H1 (cell line): Measurements from ENCODE around the gene PKMYT1. TPM values are rescaled to one million over a fixed set of nuclear protein-coding genes. Genes with fewer than 3 reads are reported as not detected.

Experiments
- CTCF ChIA-PET: fragments of 300-600 bp; sonication (Branson Sonifier 250); formaldehyde crosslinking; loops from one replicate; lab custom pipeline; 2021; ENCODE audit not compliant: partially characterized antibody; lab: Charles Lee
- POLR2A ChIA-PET: fragments of 300-600 bp; sonication (Branson Sonifier 250); formaldehyde crosslinking; loops from one replicate; lab custom pipeline; 2021; ENCODE audit warnings: inconsistent platforms; ENCODE audit not compliant: partially characterized antibody; lab: Charles Lee
- DNase-seq, 2 experiments: peaks; one replicate each; pipeline versions ENCODE4 v3.0.0 to v3.0.0-alpha.2; 2010 to 2022; ENCODE audit warnings: low spot score in 2 of 2, low read depth in 1 of 2, mixed read lengths in 1 of 2
- FAIRE-seq: peaks from 2 replicates; lab custom pipeline; 2011; peaks lifted over from hg19 to GRCh38; lab: Jason Lieb, UNC
- H2AFZ ChIP-seq: 2 replicates; pipeline ENCODE4 v1.8.1; 2012; ENCODE audit warnings: low read length, inconsistent platforms
- H2AK5ac ChIP-seq: 2 replicates; pipeline ENCODE4 v1.6.1; 2013; ENCODE audit warnings: low read depth, low read length
- H2BK120ac ChIP-seq: replicated peaks from 2 replicates; pipeline ENCODE3; 2013; ENCODE audit warnings: low read depth, low read length, inconsistent platforms
- H2BK12ac ChIP-seq: 2 replicates; pipeline ENCODE4 v1.6.1; 2013; ENCODE audit warnings: low read depth, low read length
- H2BK15ac ChIP-seq: 2 replicates; pipeline ENCODE4 v1.6.1; 2013; ENCODE audit warnings: low read length
- H2BK20ac ChIP-seq: 2 replicates; pipeline ENCODE4 v1.6.1; 2013; ENCODE audit warnings: low read length
- H2BK5ac ChIP-seq: 2 replicates; pipeline ENCODE4 v1.6.1; 2013; ENCODE audit warnings: low read depth, low read length
- H3K14ac ChIP-seq: 2 replicates; pipeline ENCODE4 v1.6.1; 2013; ENCODE audit warnings: inconsistent platforms; ENCODE audit not compliant: insufficient read length
- H3K18ac ChIP-seq: 2 replicates; pipeline ENCODE4 v1.6.1; 2013; ENCODE audit warnings: low read length; ENCODE audit errors: extremely low read depth
- H3K23ac ChIP-seq: 2 replicates; pipeline ENCODE4 v1.6.1; 2013; ENCODE audit warnings: inconsistent platforms; ENCODE audit not compliant: insufficient read length
- H3K23me2 ChIP-seq: 2 replicates; pipeline ENCODE4 v1.6.1; 2013; ENCODE audit warnings: low read depth, low read length
- H3K27ac ChIP-seq: 2 replicates; pipeline ENCODE4 v1.6.1; 2011; ENCODE audit warnings: low read depth, low read length, inconsistent platforms
- H3K27me3 ChIP-seq, 4 experiments: replicated peaks in 1 of 4; 1 replicate in 1 of 4; 2 replicates in 3 of 4; pipeline versions ENCODE4 v1.6.1 to v1.8.1; 2011 to 2013; ENCODE audit warnings: low read length in 3 of 4, mild to moderate bottlenecking in 3 of 4, inconsistent platforms in 2 of 4, mixed read lengths in 2 of 4, moderate library complexity in 1 of 4; ENCODE audit not compliant: control insufficient read depth in 3 of 4, insufficient read depth in 3 of 4; ENCODE audit errors: extremely low read depth in 1 of 4
- H3K36me3 ChIP-seq, 4 experiments: 2 replicates each; pipeline versions ENCODE4 v1.6.1 to v1.8.1; 2011 to 2013; ENCODE audit warnings: mild to moderate bottlenecking in 4 of 4, low read length in 3 of 4, moderate library complexity in 2 of 4, control low read depth in 1 of 4, inconsistent platforms in 1 of 4; ENCODE audit not compliant: insufficient read depth in 4 of 4, control insufficient read depth in 2 of 4
- H3K4ac ChIP-seq: replicated peaks from 2 replicates; pipeline ENCODE3; 2013; ENCODE audit warnings: low read length, low read depth, mixed read lengths, inconsistent platforms; ENCODE audit not compliant: insufficient read length
- H3K4me1 ChIP-seq, 4 experiments: replicated peaks in 1 of 4; 1 replicate in 1 of 4; 2 replicates in 3 of 4; pipeline versions ENCODE4 v1.6.1 to v1.8.1; 2011 to 2013; ENCODE audit warnings: low read length in 3 of 4, inconsistent platforms in 2 of 4, mixed read lengths in 1 of 4; ENCODE audit not compliant: insufficient read depth in 4 of 4, control insufficient read depth in 3 of 4
- H3K4me2 ChIP-seq, 2 experiments: 2 replicates each; pipeline versions ENCODE4 v1.6.1 to v1.8.1; 2011 to 2013; ENCODE audit warnings: low read depth in 2 of 2, low read length in 2 of 2, control low read depth in 1 of 2, inconsistent platforms in 1 of 2, mild to moderate bottlenecking in 1 of 2; ENCODE audit not compliant: insufficient read depth in 1 of 2
- H3K4me3 ChIP-seq, 4 experiments: fragments of 200-600, 300-600 bp in 1 of 4; sonication (generic), shearing (Covaris generic), sonication (Bioruptor Twin) in 1 of 4; 2 replicates each; pipeline versions ENCODE4 v1.5.1 to v1.8.1; 2011 to 2016; ENCODE audit warnings: low read length in 4 of 4, low read depth in 3 of 4, control low read depth in 2 of 4, inconsistent platforms in 2 of 4, mild to moderate bottlenecking in 2 of 4, mixed read lengths in 1 of 4, moderate library complexity in 1 of 4; ENCODE audit not compliant: insufficient read depth in 2 of 4; ENCODE audit errors: extremely low read depth in 1 of 4
- H3K56ac ChIP-seq: replicated peaks from 2 replicates; pipeline ENCODE3; 2013; ENCODE audit warnings: low read depth, mild to moderate bottlenecking, mixed read lengths, low read length, inconsistent platforms; ENCODE audit not compliant: insufficient read length
- H3K79me1 ChIP-seq: 2 replicates; pipeline ENCODE4 v1.6.1; 2013; ENCODE audit warnings: low read depth, low read length, control low read depth
- H3K79me2 ChIP-seq, 2 experiments: 2 replicates each; pipeline versions ENCODE4 v1.6.1 to v1.8.1; 2012 to 2013; ENCODE audit warnings: low read length in 2 of 2, mild to moderate bottlenecking in 2 of 2, inconsistent platforms in 1 of 2; ENCODE audit not compliant: insufficient read depth in 2 of 2, control insufficient read depth in 1 of 2
- H3K9ac ChIP-seq, 4 experiments: replicated peaks in 1 of 4; 1 replicate in 1 of 4; 2 replicates in 3 of 4; pipeline versions ENCODE4 v1.6.1 to v1.8.1; 2011 to 2013; ENCODE audit warnings: low read depth in 3 of 4, low read length in 3 of 4, control low read depth in 2 of 4, mild to moderate bottlenecking in 2 of 4, moderate library complexity in 2 of 4, inconsistent platforms in 1 of 4; ENCODE audit errors: extremely low read depth in 1 of 4
- H3K9me3 ChIP-seq, 2 experiments: 2 replicates each; pipeline versions ENCODE4 v1.6.1 to v1.8.1; 2012 to 2013; ENCODE audit warnings: mild to moderate bottlenecking in 2 of 2, moderate library complexity in 2 of 2, control low read depth in 1 of 2, inconsistent platforms in 1 of 2, low read depth in 1 of 2, low read length in 1 of 2, mixed read lengths in 1 of 2; ENCODE audit not compliant: insufficient read depth in 2 of 2
- H4K20me1 ChIP-seq, 2 experiments: replicated peaks in 1 of 2; 2 replicates each; pipeline versions ENCODE3 to v1.8.1; 2011 to 2013; ENCODE audit warnings: inconsistent platforms in 2 of 2, low read length in 2 of 2, mild to moderate bottlenecking in 1 of 2; ENCODE audit not compliant: insufficient read depth in 2 of 2, control insufficient read depth in 1 of 2
- H4K5ac ChIP-seq: 2 replicates; pipeline ENCODE4 v1.6.1; 2013; ENCODE audit warnings: low read length, low read depth, mixed read lengths, inconsistent platforms; ENCODE audit not compliant: insufficient read length
- H4K8ac ChIP-seq: 2 replicates; pipeline ENCODE4 v1.8.0; 2013; ENCODE audit warnings: mild to moderate bottlenecking, moderate library complexity, low read length, inconsistent platforms; ENCODE audit not compliant: insufficient read depth; ENCODE audit errors: extremely low read depth
- H4K91ac ChIP-seq: replicated peaks from 2 replicates; pipeline ENCODE3; 2013; ENCODE audit warnings: low read length, mixed read lengths, inconsistent platforms; ENCODE audit not compliant: insufficient read length
- GABPA ChIP-seq: IDR thresholded peaks from 2 replicates; pipeline ENCODE4 v1.6.1; 2011; ENCODE audit warnings: mild to moderate bottlenecking, low read length, moderate library complexity, borderline replicate concordance; ENCODE audit not compliant: insufficient read depth
- HDAC2 ChIP-seq, 2 experiments: fragments of 300-600 bp in 1 of 2; sonication (generic) in 1 of 2; IDR thresholded peaks; 2 replicates each; pipeline ENCODE4 v1.6.1; 2011 to 2012; ENCODE audit warnings: low read depth in 2 of 2, low read length in 2 of 2, mild to moderate bottlenecking in 2 of 2, moderate library complexity in 2 of 2, borderline replicate concordance in 1 of 2, inconsistent platforms in 1 of 2
- KDM1A ChIP-seq: fragments of 200-600, 300-600 bp; sonication (generic); IDR thresholded peaks from 2 replicates; pipeline ENCODE4 v1.7.1; 2016; ENCODE audit warnings: mild to moderate bottlenecking, low read length, borderline replicate concordance
- SIN3A ChIP-seq, 2 experiments: IDR thresholded peaks in 1 of 2; conservative IDR thresholded peaks in 1 of 2; 2 replicates each; pipeline ENCODE4 v1.6.1; 2011 to 2012; ENCODE audit warnings: low read length in 2 of 2, improper control_type of control experiment in 1 of 2, low read depth in 1 of 2, mild to moderate bottlenecking in 1 of 2
- SP1 ChIP-seq: IDR thresholded peaks from 2 replicates; pipeline ENCODE4 v1.6.1; 2011; ENCODE audit warnings: low read depth, low read length
- TAF7 ChIP-seq: optimal IDR thresholded peaks from 2 replicates; pipeline ENCODE3; 2011; ENCODE audit warnings: low read depth, mild to moderate bottlenecking, inconsistent platforms, low read length, moderate library complexity, borderline replicate concordance
- WGBS, 2 experiments: shearing (Covaris generic) in 1 of 2; methylation state at CpG; one replicate each; pipeline versions ENCODE4 v1.1.6 to v1.1.7; 2013 to 2015; ENCODE audit warnings: low lambda C conversion rate in 2 of 2, mixed read lengths in 2 of 2, inconsistent platforms in 1 of 2, low coverage in 1 of 2, missing lambda C conversion rate in 1 of 2; ENCODE audit not compliant: insufficient replicate concordance in 2 of 2, insufficient coverage in 1 of 2, insufficient read length in 1 of 2; ENCODE audit errors: extremely low coverage in 1 of 2, missing lambda C conversion rate in 1 of 2; 5-methylcytosine and 5-hydroxymethylcytosine counted together
- polyA plus RNA-seq, 7 experiments: library from polyadenylated mRNA; depleted of rRNA in 3 of 7; stranded (reverse) in 5 of 7; unstranded in 2 of 7; fragments of >200 nt in 5 of 7; fragments of 200-250 nt in 2 of 7; gene quantifications; 1 replicate in 5 of 7; 2 replicates in 1 of 7; 4 replicates in 1 of 7; pipeline versions ENCODE4 v1.2.1 to v1.2.3, GENCODE V29; 2011 to 2013; ENCODE audit warnings: missing spikeins in 2 of 7, mixed read lengths in 2 of 7
- total RNA-seq: library from RNA; stranded (reverse); fragmentation: NEBNext Ultra II Directional; extraction: Animal tissue kit (Norgen Biotek cat#: 25700); gene quantifications from 2 replicates; pipeline ENCODE4 v1.2.1, GENCODE V29; 2021
- TF ChIP-seq, protein P1 (sequence below), 3 experiments: IDR thresholded peaks; 1 replicate in 2 of 3; 2 replicates in 1 of 3; pipeline versions ENCODE4 v1.5.1 to v1.6.1; 2011; ENCODE audit warnings: low read length in 3 of 3, mild to moderate bottlenecking in 3 of 3, inconsistent platforms in 2 of 3, low read depth in 1 of 3, moderate library complexity in 1 of 3; ENCODE audit not compliant: insufficient read depth in 1 of 3; ENCODE audit errors: control extremely low read depth in 1 of 3

Gene PKMYT1
- total and polyA plus RNA-seq, 2 of the 8 experiments (the other 6 are each of a cell fraction or from before 2014, with no cell fraction given) = 74.7 to 85.2 TPM

DNA sequence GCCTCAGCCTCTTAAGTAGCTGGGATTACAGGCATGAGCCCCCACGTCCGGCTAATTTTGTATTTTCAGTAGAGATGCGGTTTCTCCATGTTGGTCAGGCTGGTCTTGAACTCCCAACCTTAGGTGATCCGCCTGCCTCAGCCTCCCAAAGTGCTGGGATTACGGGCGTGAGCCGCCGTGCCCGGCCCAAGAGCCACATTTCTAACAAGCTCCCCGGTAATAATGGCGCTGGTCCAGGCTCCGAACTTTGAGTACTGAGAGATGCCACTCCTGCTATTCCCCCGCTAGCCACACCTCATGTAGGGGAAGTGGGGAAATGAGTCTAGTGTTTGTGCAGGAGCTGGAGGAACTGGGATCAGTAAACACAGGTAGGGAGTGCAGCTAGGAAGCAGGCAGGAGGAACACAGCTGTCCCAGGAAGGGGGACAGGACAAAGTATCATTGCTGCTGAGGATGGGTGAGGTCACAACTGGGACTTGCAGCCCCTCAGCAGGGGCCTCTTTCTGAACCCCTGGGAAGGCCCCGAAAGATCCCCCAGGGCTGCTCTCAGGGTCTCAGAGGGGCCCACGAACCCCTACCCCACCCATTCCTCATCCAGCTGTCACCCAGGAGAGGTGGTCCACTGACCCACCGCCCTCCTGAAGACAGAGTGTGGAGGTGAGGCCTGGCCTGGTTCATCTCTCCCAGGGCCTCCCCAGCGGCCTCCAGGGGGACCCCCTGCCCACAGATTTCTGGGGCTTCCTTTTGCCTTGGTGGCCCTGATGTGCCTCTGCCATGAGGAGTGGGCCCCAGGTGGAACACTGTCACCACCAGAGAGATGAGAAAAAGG lies 19.8 kb downstream of the PKMYT1 start:
- Histone ChIP-seq H3K4ac (no peak overlapping the region), H3K23ac (no peak overlapping the region), H3K27ac (no peak overlapping the region), H3K14ac (no peak overlapping the region), H2BK120ac (no peak overlapping the region)
- TF ChIP-seq, protein P1, sequence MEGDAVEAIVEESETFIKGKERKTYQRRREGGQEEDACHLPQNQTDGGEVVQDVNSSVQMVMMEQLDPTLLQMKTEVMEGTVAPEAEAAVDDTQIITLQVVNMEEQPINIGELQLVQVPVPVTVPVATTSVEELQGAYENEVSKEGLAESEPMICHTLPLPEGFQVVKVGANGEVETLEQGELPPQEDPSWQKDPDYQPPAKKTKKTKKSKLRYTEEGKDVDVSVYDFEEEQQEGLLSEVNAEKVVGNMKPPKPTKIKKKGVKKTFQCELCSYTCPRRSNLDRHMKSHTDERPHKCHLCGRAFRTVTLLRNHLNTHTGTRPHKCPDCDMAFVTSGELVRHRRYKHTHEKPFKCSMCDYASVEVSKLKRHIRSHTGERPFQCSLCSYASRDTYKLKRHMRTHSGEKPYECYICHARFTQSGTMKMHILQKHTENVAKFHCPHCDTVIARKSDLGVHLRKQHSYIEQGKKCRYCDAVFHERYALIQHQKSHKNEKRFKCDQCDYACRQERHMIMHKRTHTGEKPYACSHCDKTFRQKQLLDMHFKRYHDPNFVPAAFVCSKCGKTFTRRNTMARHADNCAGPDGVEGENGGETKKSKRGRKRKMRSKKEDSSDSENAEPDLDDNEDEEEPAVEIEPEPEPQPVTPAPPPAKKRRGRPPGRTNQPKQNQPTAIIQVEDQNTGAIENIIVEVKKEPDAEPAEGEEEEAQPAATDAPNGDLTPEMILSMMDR (IDR thresholded peaks at IDR 0.05; ENCODE audit: control extremely low read depth in 1 of 3, insufficient read depth in 1 of 3, low read depth in 1 of 3, low read length in 3 of 3) = 0 out of 4 replicates have a peak, but pooled peaks of 1 of the 3 experiments have one; percentile 7
- no peak for TF ChIP-seq TAF7
- no peak for TF ChIP-seq KDM1A
- TF ChIP-seq SP1 = no peak
- TF ChIP-seq HDAC2 (IDR thresholded peaks at IDR 0.05; ENCODE audit: borderline replicate concordance in 1 of 2, low read depth in 2 of 2, low read length in 2 of 2) = no peak
- TF ChIP-seq SIN3A (conservative IDR thresholded peaks at IDR 0.05 in 1 of 2, IDR thresholded peaks at IDR 0.05 in 1 of 2; ENCODE audit: low read depth in 1 of 2, low read length in 2 of 2) = no peak
- no peak for TF ChIP-seq GABPA
- TF ChIP-seq, all 59 proteins: peak for 1
- H3K9ac ChIP-seq = no peak overlapping the region
- no peaks in the 10 kb centered on the region for H3K36me3 ChIP-seq
- ChIA-PET CTCF (interaction anchor here (0.7 to 5.6 kb wide), 15 partner anchors 10 to 133 kb away, joined by 3 to 41 read pairs (median 5); partner anchors contain the start of gene PKMYT1), POLR2A (interaction anchor here (0.8 to 25.4 kb wide), 5 partner anchors 9 to 65 kb away, joined by 5 to 455 read pairs (median 11); partner anchors contain the start of genes CLDN6, HCFC1R1, PAQR4 and THOC6)
- H4K20me1 ChIP-seq = no peaks in the 10 kb centered on the region
- H4K5ac ChIP-seq = no peak overlapping the region
- H2AFZ ChIP-seq = no peak overlapping the region
- FAIRE-seq = no peak
- H3K79me1 ChIP-seq = no peaks in the 10 kb centered on the region
- no peak for DNase-seq
- no peak overlapping the region for H2BK20ac ChIP-seq
- H2AK5ac ChIP-seq = no peak overlapping the region
- H3K4me3 ChIP-seq = no peak overlapping the region
- 0 out of 2 replicates have a peak overlapping the region, but pooled peaks have one; percentile 88 for H2BK15ac ChIP-seq
- peaks cover 18% of the 10 kb centered on the region for H3K23me2 ChIP-seq
- H3K79me2 ChIP-seq = no peaks in the 10 kb centered on the region
- peak overlapping the region; percentile 55 for H4K91ac ChIP-seq
- H4K8ac ChIP-seq = no peak overlapping the region
- H3K27me3 ChIP-seq = no peaks in the 10 kb centered on the region; a peak in 1 of 7 replicates
- no peak overlapping the region for H3K4me2 ChIP-seq
- no peak overlapping the region; the same call in 1 of the 2 replicates for H2BK5ac ChIP-seq
- peaks cover 3 to 25% (median 24%) of the 10 kb centered on the region in 4 experiments for H3K4me1 ChIP-seq
- WGBS, 2 experiments = 89% methylated on average over 13 of the region's 17 CpGs; no CpG with 5 or more reads in 1 of the 2 experiments
- no peak overlapping the region for H3K18ac ChIP-seq
- H3K56ac ChIP-seq = no peak overlapping the region
- H2BK12ac ChIP-seq = 0 out of 2 replicates have a peak overlapping the region, but pooled peaks have one; percentile 9
- H3K9me3 ChIP-seq = no peaks in the 10 kb centered on the region
